ENCODE data around the gene RBM33.
"Not testable (repeated sequence)": the region's sequence is repeated elsewhere in the genome, so short reads cannot be mapped to it uniquely, and the experiment has no call there.

Gene RBM33

DNA sequence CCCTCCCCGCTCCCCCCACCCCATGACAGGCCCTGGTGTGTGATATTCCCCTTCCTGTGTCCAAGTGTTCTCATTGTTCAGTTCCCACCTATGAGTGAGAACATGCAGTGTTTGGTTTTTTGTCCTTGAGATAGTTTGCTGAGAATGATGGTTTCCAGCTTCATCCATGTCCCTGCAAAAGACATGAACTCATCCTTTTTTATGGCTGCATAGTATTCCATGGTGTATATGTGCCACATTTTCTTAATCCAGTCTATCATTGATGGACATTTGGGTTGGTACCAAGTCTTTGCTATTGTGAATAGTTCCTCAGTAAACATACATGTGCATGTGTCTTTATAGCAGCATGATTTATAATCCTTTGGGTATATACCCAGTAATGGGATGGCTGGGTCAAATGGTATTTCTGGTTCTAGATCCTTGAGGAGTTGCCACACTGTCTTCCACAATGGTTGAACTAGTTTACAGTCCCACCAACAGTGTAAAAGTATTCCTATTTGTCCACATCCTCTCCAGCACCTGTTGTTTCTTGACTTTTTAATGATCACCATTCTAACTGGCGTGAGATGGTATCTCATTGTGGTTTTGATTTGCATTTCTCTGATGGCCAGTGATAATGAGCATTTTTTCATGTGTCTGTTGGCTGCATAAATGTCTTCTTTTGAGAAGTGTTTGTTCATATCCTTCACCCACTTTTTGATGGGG lies 42.3 kb downstream of the RBM33 start:
- in situ Hi-C loops (cut with HindIII; ENCODE audit: low sequenced_read_pairs): not testable (repeated sequence)

DNA sequence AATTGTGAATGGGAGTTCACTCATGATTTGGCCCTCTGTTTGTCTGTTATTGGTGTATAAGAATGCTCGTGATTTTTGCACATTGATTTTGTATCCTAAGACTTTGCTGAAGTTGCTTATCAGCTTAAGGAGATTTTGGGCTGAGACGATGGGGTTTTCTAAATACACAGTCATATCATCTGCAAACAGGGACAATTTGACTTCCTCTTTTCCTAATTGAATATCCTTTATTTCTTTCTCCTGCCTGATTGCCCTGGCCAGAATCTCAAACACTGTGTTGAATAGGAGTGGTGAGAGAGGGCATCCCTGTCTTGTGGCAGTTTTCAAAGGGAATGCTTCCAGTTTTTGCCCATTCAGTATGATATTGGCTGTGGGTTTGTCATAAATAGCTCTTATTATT lies 43.8 kb downstream of the RBM33 start:
- in situ Hi-C loops (cut with HindIII; ENCODE audit: low sequenced_read_pairs): not testable (repeated sequence)

DNA sequence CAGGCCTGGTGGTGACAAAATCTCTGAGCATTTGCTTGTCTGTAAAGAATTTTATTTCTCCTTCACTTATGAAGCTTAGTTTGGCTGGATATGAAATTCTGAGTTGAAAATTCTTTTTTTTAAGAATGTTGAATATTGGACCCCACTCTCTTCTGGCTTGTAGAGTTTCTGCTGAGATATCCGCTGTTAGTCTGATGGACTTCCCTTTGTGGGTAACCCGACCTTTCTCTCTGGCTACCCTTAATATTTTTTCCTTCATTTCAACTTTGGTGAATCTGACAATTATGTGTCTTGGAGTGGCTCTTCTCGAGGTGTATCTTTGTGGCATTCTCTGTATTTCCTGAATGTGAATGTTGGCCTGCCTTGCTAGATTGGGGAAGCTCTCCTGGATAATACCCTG lies 46.2 kb downstream of the RBM33 start:
- in situ Hi-C loops (cut with HindIII; ENCODE audit: low sequenced_read_pairs): not testable (repeated sequence)

DNA sequence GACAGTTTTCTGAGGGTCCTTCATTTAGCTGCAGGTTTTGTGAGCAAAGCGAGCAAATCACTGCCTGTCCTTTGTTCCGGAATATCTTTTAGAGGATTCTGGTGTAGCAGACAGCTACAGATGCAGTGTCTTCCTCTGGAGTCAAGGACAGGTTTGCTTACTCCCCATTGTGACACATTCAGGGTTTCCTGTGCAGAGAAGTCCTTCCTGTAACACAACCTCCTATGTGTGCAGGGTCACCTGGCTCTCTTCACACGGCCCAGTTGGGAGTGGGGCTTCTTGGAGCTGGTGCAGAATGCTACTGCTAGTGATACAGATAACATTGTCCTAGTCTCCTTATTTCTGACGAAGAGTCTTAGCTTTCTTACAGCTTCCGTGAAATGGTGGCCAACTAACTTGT lies 47.9 kb downstream of the RBM33 start:
- in situ Hi-C loops (cut with HindIII; ENCODE audit: low sequenced_read_pairs): no loop called here

DNA sequence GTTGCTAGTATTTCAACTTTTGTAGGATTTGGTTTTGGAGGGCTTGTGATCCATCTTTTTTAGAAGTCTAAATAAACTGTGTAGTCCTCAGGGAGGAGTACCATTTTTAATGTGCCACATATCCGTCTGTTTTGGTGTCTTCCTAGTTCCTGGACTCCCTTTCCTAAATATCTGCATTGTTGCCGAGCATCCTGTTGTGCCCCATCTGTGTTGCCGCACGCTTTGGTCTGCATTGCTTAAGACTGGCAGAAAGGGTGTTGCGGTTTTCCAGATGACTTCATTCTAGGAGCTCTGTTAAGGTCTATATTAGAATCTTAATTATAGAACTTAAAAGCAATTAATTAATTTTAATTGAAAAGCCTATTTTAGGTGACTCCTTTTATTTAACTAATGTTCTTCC lies 49.4 kb downstream of the RBM33 start:
- in situ Hi-C loops (cut with HindIII; ENCODE audit: low sequenced_read_pairs): no loop called here

DNA sequence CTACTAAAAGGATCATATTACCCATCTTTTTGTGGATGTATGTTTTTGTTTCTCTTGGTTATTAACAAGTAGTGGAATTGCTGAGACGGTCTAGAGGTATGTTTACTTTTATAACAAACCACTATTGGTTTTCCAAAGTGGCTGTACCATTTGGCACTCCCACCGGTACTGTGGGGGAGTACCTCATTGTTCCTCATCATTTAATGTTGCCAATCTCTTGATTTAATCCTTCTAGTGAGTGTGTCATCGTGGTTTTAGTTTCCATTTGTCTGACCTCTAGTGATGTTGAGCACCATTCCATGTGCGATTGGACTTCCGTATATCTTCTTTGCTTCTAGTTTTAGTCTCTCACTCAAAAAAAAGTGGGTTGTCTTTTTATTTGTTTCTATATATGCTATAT lies 50.4 kb downstream of the RBM33 start:
- in situ Hi-C loops (cut with HindIII; ENCODE audit: low sequenced_read_pairs): no loop called here

DNA sequence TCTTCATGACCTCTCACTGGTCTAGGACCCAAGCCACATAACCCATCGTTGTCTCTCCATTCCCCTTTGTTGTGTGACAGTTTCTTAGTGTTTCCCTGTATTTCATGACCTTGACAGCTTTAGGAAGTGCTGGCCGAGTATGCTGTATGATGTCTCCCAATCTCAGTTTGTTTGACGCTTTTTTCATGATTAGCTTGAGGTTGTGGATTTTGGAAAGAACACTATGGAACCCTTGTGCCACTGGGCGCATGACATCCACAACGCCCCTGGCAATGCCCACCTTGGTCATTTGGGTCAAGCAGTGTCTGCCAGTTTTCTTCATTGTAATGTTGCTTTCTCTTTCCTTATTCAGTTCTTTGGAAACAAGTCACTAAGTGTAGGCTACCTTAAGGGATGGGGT lies 52.3 kb downstream of the RBM33 start:
- in situ Hi-C loops (cut with HindIII; ENCODE audit: low sequenced_read_pairs): no loop called here

DNA sequence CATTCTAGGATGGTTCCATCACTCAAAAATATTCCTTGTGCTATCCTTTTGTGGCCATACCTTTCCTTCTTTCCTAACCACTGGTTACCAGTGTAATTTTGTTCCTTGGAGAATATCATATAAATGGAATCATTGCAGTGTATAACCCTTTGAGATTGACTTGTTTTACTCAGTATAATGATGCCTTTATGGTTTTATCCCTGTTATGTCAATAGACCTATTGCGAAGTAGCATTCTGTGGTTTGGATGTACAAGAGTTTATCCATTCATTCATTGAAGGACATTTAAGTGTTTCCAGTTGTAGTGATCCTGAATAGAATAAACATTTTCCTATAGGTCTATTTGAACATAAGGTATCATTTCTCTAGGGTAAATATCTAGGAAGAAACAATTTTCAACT lies 54.2 kb downstream of the RBM33 start:
- in situ Hi-C loops (cut with HindIII; ENCODE audit: low sequenced_read_pairs): no loop called here

DNA sequence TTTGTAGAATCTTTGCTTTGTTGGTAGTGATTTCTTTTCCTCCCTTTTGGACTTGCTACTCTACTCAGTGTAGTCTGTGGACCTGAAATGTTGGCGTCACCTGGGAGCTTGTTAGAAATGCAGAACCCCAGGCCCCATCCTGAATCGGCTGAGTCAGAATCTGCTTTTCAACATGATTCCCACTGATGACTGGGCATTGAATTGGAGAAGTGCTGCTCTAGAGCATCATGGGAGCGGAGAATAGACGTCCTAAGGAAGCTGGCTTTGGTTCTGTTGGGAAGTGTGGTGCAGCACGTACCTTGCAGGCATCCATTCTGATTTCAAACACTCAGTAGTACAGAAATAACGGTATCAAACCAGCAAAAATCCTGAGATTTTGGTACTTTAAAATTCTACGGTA lies 54.7 kb downstream of the RBM33 start:
- in situ Hi-C loops (cut with HindIII; ENCODE audit: low sequenced_read_pairs): no loop called here

DNA sequence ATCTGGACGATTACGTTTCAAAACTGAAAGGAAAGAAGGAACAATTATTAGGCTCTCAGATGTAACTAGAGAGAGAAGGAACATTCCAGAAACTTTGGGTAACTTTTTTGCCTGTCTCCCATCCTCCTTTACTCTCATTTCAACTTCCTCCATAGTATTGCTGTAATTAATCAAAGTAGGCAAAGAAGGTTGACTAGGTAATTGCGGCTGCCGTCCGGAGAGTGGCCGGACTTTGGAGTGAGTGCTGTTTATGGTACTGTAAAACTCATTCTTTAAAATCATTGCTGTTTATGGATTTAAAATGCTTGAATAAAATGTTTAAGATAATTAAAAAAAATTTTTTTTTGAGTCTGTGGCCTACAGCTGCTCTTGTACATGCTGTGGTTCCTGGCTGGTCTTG lies 56.4 kb downstream of the RBM33 start:
- in situ Hi-C loops (cut with HindIII; ENCODE audit: low sequenced_read_pairs): no loop called here

DNA sequence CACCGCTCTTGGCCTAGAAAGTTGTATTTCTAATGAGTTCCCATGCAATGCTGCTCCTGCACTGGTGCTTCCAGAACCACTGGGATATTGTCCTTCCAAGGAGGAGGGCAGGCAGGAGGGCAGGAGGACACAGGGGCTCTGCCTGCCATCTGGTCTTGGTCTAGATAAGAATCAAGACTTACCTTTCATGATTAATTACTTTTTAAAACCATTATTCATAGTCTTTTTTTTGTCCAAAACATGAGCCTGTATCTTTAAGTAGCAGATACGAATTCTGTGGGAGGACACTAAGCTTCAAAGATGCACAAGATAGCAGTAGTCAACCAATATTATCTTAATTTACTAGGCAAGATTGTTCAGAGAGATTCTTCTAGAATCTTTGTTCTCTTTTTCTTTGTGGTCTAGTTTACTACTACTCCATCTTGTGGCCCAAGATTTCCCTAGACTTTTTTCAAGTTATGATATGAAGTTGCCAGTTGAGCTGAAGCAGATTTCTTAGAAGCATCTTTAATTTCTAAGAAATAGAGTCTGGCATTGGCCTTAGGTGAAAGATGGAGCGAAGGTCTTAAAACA lies 57.6 kb downstream of the RBM33 start:
- in situ Hi-C loops (cut with HindIII; ENCODE audit: low sequenced_read_pairs): no loop called here

DNA sequence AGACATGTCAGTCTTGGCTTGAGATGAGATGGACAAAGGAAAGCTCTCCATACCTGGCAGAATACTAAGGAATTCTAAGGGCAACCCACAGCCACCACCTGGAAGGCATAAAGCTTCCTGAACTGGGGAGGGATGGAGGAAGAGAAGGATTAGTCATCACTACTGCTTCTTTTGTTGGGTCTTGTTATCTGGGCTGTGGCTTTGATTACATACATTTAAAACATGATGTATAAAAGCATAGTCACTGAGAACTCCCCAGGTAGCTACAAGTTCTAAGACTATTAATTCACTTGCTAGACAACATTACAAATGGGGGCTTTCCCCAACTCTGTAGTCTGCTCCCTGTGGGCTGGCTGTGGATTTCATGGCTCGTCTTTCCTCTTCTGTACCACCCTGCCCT lies 58.2 kb downstream of the RBM33 start:
- in situ Hi-C loops (cut with HindIII; ENCODE audit: low sequenced_read_pairs): no loop called here

DNA sequence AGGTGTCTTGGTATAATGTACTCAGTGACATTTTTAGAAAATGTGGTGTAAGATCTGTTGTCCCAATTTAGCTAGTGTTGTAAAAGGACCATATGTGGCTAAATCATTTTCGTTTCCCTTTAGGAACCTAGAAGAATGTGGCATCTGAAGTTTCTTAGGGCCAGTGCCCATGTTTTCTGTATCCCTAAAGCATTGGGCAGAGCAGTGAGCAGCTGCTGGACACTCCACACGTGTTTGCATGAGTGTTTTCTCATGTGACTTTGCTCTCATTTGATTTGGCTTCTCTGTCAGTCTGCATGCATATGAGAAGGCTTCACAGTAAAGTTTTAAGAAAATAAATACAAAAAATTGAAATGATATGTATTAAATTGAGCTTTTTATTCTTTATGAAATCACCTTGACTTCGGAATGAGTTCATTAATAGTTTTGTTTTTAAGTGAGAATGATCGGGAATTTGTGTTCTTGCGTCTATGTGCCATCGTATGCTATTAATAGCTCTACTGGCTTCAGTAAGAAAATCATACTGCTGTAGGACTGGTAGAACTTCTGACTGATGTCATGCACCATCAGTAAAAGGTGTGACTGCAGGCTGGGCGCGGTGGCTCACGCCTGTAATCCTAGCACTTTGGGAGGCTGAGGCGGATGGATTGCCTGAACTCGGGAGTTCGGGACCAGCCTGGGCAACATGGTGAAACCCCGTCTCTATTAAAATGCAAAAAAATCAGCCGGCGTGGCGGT lies 61.3 kb downstream of the RBM33 start:
- in situ Hi-C loops (cut with HindIII; ENCODE audit: low sequenced_read_pairs): no loop called here

DNA sequence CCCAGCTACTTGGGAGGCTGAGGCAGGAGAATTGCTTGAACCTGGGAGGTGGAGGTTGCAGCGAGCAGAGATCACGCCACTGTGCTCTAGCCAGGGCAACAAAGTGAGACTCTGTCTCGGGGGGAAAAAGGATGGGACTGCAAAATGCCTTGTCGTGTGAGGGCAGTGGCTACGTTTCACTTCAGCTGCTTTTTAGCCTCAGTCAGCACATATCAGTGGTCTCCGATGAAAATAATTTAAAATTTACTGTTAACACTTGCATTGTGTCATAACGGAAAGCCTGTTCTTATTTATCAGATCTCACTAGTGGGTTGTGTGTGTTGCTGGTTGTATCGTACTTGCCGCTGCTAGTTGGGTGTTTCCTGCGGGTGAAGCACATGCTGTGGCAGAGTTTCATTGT lies 61.9 kb downstream of the RBM33 start:
- in situ Hi-C loops (cut with HindIII; ENCODE audit: low sequenced_read_pairs): no loop called here

DNA sequence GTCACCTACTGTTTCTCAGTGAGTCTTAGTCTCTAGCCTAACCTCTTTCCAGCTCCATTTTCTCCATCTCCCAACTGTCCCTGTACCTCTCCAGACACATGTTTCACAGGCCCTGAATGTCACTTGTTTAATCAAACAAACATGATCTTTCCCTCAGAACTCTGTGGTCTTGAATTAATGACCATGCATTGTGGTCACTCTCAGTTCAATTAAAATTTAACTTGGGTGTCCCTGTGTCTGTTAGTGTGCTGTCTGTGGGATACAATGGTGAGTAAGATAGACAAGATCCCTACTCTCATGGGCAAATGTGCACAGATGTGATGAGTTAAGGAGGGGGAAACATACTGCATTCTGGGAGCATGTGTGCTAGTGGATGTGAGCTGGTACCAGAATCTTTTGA lies 65.0 kb downstream of the RBM33 start:
- in situ Hi-C loops (cut with HindIII; ENCODE audit: low sequenced_read_pairs): no loop called here

DNA sequence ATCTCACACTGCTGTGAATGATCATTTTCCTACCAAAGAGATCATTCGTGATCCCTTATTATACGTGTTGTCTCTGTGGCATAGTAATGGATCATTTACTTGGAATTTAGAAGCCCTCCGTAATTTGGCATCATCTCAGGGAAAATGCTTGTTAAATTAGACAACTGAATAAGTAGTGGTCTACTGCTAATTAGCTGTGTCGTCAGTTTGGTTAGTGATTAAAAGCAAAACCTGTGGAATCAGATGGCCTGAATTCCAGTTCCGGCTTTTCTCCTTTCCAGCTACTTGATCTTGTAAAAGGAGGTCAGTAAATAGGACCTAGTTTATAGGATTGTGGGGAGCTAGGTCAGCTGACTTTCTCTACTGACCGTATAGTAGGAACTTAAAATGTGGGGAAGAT lies 65.6 kb downstream of the RBM33 start:
- in situ Hi-C loops (cut with HindIII; ENCODE audit: low sequenced_read_pairs): no loop called here

DNA sequence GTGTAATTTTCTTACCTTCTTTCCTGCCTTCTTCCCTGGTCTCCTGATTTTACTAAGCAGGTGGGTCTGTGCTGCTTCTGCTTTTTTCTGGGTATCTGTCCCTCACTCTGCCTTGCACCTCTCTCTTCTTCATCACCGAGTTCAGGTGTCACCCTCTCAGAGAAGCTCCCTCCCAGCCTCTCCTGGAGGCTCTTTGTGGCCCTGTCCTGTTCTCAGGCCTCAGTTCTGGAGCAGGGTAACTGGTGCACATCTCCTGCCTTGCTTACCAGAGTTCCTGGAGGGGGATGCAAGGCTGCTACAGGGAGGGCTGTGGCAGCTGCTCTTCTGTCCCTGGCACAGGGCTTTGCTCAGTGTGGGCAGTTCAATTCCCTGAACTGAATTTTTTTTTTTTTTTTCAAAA lies 66.1 kb downstream of the RBM33 start:
- in situ Hi-C loops (cut with HindIII; ENCODE audit: low sequenced_read_pairs): no loop called here

DNA sequence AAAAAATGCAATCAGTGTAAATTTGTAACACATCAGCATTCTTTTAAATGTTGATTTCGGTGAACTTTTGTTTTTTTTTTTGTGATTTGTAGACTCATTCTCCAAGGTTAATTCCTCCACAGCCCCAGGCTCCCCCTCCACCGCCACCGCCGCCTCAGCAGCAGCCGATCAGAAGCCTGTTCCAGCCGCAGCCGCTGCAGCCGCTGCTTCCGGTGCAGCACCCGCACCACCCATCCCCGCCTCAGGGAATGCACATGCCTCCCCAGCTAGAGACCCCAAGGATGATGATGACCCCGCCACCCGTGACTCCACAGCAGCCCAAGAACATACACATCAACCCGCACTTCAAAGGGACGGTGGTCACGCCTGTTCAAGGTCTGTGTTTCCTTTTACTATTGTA lies 66.6 kb downstream of the RBM33 start:
- in situ Hi-C loops (cut with HindIII; ENCODE audit: low sequenced_read_pairs): no loop called here

DNA sequence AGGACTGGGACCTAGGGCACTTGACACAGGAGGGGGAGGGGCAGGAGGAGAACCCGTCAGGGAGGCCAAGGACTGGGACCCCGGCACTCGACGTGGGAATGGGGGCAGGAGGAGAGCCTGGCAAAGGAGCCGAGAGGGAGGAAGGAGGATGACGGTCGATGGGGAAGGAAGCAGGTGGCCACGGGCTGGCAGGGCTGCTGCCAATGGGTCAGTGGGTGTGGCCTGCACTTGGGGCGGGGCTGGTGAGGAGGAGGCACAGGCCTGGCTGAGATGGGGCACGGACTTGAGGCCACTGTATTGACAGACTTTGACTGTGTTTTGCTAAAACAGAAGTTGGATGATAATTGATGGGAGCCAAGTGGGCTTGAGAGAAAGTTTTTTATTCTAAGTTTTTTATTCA lies 68.9 kb downstream of the RBM33 start:
- in situ Hi-C loops (cut with HindIII; ENCODE audit: low sequenced_read_pairs): no loop called here

DNA sequence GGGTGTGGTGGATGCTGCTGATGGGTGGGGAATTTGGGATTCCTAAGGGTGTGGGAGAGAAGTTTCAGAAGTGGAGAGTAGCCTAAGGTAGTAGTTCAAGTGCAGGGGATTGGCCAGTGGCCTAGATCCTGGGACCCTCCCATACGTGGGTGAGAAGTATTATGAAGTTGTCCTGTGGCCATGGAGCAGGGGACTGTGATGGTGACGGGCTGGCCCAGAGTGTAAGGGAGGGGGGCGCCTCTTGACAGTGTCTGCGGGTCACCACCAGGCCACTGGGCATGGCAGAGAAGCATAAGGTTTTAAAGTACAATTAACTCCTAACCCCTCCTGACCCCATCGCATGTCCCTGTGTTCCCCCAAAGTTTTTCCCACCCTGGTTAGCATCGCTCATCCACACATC lies 70.2 kb downstream of the RBM33 start:
- in situ Hi-C loops (cut with HindIII; ENCODE audit: low sequenced_read_pairs): no loop called here

DNA sequence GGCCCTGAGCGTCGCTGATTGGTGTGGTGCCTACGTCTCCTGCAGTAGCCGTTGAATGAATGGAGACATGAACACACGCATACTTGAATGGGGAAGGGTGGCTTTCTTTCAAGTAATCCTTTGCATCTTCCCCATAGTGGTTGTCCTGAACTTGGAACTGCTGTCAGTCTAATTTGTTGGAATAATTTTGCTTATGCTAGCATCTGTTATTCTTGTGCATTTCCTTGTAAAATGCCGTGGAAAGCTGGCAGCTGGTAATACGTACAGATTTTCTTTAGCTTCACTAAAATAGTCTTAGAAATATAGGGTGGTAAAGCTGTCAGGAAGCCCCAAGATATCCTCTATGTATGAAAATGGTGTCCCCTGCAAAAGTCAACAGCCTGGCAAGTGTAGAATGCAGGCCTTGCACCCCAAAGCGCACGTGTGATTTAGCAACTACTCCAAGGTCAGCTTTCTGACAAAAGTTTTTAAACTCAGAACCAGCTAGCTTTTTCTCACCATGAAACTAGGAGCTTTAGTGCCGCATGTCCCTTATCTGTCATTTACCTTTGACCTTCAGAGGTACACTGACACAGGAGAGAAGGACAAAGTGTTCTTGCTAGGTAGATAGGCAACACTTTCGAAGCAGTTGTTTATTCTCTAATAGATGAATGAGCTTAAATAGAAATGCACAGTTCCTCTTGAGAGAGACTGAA lies 70.8 kb downstream of the RBM33 start:
- in situ Hi-C loops (cut with HindIII; ENCODE audit: low sequenced_read_pairs): no loop called here

Data from endothelial cell of hepatic sinusoid (primary cell).